HG02610 (cell line): Measurements from ENCODE around the gene TREH.
A peak's percentile ranks its signal among the peaks of the same experiment; 100 is the strongest.
"Not testable (repeated sequence)": the region's sequence is repeated elsewhere in the genome, so short reads cannot be mapped to it uniquely, and the experiment has no call there.

Experiments
- ATAC-seq: cut with Tn5 transposase; IDR thresholded peaks from one replicate; pipeline ENCODE4 v1.9.1; 2021; ENCODE audit warnings: mild to moderate bottlenecking, moderate library complexity; ENCODE audit not compliant: unreplicated experiment

TREH gene, protein sequence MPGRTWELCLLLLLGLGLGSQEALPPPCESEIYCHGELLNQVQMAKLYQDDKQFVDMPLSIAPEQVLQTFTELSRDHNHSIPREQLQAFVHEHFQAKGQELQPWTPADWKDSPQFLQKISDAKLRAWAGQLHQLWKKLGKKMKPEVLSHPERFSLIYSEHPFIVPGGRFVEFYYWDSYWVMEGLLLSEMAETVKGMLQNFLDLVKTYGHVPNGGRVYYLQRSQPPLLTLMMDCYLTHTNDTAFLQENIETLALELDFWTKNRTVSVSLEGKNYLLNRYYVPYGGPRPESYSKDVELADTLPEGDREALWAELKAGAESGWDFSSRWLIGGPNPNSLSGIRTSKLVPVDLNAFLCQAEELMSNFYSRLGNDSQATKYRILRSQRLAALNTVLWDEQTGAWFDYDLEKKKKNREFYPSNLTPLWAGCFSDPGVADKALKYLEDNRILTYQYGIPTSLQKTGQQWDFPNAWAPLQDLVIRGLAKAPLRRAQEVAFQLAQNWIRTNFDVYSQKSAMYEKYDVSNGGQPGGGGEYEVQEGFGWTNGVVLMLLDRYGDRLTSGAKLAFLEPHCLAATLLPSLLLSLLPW

DNA sequence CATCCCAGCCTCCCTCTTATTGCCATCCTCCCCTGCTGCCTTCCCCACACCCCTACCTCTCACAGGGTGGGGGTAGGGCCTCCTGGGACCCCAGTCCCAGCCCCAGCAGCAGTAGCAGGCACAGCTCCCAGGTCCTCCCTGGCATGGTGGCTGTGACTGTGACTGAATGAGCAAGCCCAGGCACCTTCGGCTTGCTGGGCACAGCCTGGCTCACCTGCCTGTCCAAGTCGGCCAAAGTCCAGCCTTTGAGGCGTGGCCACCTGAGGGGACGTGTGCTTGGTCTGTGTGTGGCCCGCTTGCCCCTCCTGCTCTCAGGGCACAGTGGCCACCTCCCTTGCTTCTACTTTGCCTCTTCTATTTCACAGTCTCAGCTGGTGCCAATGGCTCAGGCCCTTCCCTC lies at the start of gene TREH:
Gene TREH, minus strand, starts transcription at position 168 of the 400 bp plus-strand sequence. Its CDS starts 23 bp downstream, at position 145.
- no peak for ATAC-seq

DNA sequence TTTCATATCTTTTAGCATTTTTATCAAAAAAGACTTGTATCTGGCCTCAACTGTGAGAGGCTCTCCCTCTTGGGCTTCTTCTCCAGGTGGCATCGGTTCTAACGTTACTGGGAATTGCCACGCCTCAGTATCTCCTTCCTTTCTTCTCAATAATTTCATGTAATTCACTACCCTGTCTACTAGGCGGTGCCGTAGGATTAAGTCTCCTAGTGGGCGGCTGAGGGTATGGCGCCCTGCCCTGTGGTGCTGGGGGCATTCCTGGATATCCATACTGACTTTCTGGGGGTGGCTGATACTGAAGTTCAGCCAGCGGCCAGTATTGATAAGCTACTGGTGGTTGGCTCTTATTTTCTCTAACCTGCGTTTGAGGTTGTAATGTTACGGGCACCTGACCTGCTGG lies 48.7 kb upstream of the TREH start:
- not testable (repeated sequence) for ATAC-seq

DNA sequence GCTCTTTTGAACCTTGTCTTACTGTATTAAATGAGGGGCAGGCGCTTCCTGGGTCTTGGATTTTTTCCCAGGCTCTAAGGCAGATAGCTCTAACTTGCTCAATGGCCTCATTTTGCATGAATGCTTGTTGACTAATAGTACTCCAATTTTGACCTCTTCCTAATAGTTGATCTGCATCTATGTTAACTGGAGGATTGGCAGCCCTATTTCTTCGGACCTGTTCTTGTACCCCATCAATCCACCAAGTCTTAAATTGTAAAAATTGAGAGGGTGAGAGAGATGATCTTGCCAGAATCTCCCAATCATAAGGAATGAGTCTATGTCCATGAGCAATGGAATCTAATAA lies 48.2 kb upstream of the TREH start:
- ATAC-seq = not testable (repeated sequence)

DNA sequence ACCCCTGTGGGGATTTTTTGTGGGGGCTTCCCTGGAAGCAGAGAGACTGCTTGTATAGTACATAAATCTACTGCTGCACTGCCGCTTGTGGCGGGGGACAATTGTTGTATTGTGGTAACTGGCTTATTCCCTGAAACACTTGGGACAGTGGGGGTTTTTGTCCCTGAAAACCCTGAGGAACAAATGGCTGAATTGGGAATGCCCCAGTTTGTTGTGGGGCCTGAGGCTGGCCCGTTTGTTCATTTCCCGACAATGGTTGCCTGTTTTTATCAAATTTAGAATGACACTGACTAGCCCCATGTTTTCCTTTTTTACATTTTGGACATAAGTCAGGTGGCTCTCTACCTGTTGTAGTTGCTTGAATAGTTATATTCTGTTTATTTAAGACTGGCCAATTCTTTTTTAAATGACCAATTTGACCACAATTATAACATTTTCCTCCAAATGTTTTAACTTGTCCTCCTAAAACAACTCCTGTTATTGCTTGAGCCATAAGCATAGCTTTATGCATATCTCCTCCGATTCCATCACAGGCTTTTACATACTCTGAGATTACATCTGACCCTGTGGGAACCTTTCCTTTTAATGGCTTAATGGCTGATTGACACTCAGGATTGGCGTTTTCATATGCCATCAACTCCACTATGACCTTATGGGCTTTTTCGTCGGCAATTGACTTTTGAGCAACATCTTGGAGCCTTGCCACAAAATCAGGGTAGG lies 47.7 kb upstream of the TREH start:
- not testable (repeated sequence) for ATAC-seq

DNA sequence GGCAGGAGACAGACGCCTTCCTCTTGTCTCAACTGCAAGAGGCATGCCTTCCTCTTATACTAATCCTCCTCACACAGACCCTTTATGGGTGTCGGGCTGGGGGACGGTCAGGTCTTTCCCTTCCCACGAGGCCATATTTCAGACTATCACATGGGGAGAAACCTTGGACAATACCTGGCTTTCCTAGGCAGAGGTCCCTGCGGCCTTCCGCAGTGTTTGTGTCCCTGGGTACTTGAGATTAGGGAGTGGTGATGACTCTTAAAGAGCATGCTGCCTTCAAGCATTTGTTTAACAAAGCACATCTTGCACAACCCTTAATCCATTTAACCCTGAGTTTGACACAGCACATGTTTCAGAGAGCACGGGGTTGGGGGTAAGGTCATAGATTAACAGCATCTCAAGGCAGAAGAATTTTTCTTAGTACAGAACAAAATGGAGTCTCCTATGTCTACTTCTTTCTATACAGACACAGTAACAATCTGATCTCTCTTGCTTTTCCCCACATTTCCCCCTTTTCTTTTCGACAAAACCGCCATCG lies 42.1 kb upstream of the TREH start:
- ATAC-seq = not testable (repeated sequence)

DNA sequence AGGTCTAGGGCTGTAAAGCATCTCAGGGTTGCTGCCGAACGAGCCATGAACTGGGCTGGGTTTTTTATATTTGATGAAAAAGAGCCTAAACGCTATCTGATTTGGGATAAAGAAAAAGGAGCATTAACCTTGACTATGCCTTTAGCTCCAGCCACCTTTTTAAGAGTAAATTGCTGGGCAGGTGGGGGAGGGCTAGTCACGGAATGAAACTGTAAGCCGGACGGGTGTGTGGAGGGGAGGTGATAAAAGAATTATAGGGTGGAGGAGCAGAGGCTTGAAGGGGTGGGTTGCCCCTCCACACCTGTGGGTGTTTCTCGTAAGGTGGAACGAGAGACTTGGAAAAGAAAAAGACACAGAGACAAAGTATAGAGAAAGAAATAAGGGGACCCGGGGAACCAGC lies 41.3 kb upstream of the TREH start:
- not testable (repeated sequence) for ATAC-seq

DNA sequence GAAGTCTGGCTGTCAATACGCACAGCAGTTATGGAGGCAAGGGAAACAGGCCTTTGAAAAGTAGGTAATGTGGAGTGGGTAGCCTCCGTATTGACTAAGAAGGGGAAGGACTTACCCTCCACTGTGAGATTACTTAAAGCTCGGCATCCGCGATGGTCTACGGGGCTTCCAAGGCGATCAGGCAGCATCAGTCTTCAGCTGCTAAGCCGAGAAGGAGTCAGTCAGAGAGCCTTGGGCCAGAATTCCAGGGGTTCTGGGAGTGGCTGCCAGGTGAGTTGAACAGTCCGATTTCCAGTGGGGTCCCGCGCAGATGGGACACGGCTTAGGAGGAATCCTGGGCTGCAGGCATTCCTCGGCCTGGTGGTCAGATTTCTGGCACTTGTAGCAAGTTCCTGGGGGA lies 40.6 kb upstream of the TREH start:
- ATAC-seq = not testable (repeated sequence)

DNA sequence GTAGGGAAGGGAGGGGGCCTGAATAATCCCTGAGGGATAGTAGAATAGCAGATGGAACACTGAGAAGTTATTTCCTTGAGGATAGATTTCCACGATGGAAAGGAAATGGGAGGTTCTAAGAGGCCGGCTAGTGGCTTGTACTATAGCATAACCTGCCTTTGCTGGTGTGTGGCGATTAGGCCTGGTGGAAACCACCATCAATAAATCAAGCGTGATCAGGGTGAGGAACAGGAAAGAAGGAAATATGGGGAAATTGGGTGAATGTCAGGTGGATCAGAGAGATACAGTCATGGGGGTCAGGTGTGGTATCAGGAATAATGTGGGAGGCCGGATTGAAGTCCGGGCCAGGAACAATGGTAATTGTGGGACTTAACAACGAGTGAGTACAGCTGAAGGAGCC lies 39.1 kb upstream of the TREH start:
- not testable (repeated sequence) for ATAC-seq

DNA sequence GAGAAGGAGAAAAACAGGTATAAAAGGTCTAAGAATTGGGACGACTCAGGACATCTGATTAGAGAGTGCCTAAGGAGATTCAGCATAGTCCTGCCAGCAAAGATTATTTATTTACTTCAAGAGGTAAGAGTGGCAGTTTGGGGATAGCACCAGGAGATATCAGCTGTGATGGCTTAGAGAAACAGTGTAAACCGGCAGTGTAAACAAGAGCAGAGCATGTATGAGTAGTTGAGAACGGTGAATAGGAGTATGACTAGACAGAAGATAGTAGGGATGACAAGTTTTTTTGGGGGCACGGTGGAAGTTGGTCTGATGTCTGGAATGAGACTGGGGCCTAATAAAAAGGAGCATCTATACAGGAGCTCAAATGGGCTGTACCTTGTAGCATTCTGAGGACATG lies 38.3 kb upstream of the TREH start:
- not testable (repeated sequence) for ATAC-seq

DNA sequence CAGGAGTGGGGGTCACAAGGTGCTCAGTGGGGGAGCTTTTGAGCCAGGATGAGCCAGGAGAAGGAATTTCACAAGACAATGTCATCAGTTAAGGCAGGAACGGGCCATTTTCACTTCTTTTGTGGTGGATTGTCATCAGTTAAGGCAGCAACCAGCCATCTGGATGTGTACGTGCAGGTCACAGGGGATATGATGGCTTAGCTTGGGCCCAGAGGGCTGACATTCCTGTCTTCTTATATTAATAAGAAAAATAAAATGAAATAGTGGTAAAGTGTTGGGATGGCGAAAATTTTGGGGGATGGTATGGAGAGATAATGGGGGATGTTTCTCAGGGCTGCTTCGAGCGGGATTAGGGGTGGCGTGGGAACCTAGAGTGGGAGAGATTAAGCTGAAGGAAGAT lies 37.8 kb upstream of the TREH start:
- not testable (repeated sequence) for ATAC-seq

DNA sequence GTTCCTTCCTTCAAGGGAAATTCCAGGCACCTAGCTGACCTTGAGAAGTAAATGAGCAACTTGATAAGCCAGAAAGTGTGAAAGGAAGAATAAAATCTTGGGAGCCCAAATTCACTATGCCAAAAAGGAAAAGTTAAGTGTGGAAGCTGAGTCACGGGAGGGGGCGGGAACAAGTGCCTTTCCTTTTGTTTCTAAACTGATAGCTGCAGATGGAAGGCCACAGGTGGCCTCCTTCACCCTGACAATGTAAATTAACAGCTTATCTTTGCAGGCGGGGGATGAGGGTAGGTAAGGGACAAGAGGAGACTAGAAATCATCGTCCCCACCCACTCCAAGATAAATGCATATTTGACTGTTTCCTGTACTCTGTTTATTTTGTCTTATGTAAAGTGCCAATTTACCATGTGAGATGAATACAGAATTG lies 36.4 kb upstream of the TREH start:
- ATAC-seq = no peak

DNA sequence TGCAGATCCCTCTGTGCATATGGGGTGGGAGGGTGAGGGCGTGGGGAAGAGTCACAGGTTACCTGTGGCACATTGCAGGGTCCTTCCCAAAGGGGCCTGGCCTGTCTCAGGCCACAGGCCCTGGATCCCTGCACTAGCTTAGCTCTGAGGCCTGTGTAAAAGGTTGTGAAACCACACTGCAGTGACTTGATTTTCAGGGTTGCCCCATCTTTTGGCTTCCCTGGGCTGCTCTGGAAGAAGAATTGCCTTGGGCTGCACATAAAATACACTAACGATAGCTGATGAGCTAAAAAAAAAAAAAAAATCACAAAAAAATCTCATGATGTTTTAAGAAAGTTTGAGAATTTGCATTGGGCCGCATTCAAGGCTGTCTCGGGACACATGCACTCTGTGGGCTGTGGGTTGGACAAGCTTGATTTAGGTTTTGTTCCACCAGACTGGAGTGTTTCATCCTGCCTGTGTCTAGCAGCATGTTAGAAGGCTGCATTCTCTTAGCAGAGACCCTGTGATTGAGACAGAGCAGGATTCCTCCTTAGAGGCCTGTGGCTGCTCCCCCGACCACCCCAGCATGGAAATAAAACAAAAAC lies 35.9 kb upstream of the TREH start:
- peak; percentile 59 for ATAC-seq

DNA sequence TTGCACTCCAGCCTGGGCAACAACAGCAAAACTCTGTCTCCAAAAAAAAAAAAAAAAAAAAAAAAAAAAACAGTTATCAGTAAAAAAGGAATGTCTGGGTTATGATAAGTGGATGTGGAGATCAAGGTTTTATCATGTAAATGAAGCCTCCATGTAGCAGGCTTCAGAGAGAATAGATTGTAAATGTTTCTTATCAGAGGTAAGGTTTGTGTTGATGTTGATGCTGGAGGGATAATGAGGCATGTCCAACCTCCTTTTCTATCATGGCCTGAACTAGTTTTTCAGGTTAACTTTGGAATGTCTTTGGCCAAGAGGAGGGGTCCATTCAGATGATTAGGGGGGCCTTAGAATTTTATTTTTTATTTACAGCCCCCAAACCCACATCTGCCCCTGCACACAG lies 35.4 kb upstream of the TREH start:
- no peak for ATAC-seq

DNA sequence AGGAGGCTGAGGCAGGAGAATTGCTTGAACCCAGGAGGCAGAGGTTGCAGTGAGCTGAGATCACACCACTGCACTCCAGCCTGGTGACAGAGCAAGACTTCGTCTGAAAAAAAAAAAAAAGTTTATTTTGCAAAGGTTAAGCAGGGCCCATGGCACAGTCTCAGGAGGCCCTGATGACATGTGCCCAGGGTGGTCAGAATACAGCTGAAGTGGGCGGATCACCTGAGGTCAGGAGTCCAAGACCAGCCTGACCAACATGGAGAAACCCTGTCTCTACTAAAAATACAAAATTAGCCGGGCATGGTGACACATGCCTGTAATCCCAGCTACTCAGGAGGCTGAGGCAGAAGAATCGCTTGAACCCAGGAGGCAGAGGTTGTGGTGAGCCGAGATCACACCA lies 35.0 kb upstream of the TREH start:
- not testable (repeated sequence) for ATAC-seq

DNA sequence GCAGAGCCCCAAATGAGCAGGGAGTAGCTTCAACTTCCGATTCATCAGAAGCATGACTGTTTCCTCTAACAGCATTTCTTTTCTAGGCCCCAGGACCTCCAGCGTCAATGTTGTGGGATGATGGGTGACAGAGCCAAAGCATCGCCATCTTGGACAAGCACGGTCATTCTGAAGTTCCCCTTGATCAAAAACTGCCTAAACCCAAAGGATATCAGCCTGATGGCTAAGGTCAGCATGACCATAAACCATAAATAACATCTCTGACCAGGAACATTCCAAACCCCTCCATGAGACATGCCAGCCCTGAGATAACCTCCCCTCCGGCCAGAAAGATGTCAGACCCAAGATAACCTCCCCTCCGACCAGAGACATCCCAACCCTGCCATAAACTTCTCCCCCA lies 28.8 kb upstream of the TREH start:
- ATAC-seq = no peak

DNA sequence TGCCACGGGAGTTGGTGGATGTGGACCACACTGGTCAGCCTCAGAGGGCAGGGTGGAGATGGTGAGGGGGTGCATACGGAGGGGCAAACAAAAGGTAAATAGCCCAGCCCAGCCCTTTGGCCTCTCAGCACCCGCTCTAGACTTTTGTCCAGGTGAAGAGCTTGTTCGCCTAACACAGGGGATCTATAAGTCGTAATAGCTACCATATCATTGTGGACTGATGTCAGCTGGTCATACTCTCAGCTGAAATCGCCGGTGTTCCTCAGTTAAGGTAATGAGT lies 27.0 kb upstream of the TREH start:
- ATAC-seq = no peak

DNA sequence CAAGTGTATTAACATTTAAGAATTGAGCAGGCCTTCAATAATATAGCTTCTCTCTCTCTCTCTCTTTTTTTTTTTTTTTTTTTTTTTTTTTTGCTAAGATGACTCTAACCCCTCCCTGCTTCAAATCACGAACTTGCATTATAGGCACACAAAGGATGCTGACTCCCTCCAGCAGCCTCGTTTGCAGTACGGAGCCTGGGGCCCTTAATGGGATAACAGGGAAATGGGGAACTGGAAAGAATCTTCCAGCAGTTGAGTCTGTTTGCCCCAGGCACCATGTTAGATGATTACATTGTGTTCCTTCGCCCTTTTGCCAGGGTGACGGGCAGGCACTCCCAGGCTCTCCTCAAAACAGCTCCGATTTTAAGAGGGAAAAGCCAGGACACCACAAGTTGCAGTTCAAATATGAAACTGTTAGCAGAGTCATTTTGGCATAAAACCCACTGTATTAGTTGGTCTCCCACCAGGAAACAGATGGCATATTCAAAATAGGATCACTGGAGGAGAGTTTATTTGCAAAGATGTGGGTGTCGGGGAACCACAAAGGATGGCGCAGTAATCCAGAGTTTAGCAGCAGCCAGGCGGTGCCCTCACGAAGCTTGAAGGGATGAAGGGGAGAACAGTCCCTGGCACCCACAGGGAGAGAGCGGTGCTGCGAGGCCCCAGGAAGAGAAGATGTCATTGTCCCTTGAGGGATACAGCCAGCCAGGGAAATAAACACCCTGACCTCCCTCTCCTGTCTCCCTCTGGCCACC lies 26.5 kb upstream of the TREH start:
- no peak for ATAC-seq

DNA sequence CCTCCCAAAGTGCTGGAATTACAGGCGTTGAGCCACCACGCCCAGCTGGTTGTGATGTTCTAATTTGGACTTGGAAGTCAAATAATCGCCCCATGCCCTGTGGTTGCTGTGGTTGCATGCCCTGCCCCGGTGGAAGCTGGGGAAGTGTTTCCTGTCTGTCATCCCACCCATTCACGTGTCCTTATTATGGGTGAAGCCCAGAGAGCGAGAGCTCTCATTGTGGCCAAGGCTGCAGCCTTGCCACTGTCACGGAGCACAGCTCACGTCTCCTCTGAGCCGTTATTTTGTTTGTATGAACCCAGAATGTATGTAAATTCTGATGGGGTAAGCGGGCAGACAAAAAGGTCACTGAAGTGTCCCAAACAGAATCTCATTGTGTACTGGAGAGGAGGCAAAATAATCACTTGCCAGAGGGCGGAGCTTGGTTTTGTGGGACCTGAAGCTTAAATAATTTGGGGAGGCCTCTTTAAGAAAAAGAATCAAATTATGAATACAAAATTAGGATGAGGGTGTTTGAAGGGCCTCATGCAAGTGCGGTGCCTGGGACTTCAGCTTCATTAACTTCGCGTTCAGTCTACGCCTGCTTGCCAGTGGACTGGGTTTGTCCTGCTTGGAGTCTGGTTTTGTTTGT lies 25.8 kb upstream of the TREH start:
- no peak for ATAC-seq

DNA sequence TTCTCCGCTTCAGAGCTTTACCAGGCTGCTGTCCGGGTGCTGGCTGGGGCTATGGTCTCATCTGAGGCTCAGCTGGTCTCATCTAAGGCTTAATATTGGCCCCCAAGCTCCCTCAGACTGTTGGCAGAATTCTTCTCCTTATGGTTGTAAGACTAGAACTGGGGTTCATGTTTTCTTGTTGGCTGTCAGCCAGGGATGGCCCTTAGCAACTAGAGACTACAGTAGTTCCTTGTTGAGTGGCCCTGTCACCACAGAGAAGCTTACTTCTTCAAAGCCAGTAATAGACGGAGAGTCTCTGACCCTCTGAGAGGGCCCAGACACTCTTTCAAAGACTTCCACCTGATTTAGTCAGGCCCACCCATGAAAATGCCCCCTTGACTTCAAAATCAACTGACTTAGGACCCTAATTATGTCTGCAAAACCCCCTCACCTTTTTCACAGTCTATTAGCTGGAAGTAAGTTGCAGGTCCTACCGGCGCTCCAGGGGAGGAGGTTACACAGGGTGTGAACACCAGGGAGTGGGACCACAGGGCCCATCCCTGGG lies 24.2 kb upstream of the TREH start:
- no peak for ATAC-seq
